Measurements from ENCODE around the gene CTPS1.

CTPS1 gene

GRCh38 chr1:40971966-40972365 lies 7.5 kb upstream of the CTPS1 start:
- no peak for DNase-seq

- DNase-seq, result no peak
These were observed 5.6 kb upstream of the CTPS1 start for GRCh38 chr1:40973912-40974311.

DNA sequence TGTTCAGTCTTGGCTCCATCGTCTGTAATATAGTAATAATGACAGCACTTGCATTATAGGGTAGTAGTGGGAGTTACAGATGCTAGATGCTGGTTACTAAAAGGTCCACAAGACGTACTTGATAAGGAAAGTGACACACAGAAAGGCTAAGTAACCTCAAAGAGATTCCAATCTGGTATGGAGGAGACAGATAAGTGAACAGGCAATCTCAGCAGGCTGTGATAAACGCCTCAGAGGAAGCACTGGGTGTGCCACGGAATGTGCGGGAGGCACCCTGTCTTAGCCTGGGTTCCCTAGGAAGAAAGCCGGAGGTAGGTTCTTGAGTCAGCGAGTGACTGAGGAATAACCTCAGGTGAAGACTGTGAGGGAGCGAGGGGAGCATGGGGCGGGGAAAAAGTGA lies 4.6 kb upstream of the CTPS1 start:
- no peak for DNase-seq

- no peak for DNase-seq
These were observed 2.4 kb upstream of the CTPS1 start for GRCh38 chr1:40976952-40977690.

- DNase-seq, result no peak
These were observed 1.8 kb upstream of the CTPS1 start for GRCh38 chr1:40977716-40978115.

DNA sequence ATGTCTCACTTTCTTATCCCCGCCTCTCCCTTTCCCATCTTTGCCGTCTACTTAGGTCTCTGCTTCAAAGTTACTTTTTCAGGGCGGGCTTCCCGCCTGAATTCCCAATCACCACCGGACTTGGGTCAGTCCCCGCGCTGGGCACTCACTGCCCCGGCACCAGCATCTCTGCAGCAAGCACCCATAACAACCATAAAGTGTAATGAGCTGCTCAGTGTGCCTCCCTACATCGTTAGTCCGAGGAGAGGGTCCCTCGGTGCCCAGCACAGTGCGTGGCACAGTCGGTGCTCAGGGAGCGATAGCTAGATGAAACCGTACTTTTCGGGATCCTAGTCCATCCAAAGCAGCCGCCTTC lies 633 bp upstream of the CTPS1 start:
- DNase-seq, result no peak

GRCh38 chr1:40980068-40980452 lies 564 bp downstream of the CTPS1 start:
- no peak for DNase-seq

GRCh38 chr1:40980453-40981121 lies 1.1 kb downstream of the CTPS1 start:
- DNase-seq, result no peak

DNA sequence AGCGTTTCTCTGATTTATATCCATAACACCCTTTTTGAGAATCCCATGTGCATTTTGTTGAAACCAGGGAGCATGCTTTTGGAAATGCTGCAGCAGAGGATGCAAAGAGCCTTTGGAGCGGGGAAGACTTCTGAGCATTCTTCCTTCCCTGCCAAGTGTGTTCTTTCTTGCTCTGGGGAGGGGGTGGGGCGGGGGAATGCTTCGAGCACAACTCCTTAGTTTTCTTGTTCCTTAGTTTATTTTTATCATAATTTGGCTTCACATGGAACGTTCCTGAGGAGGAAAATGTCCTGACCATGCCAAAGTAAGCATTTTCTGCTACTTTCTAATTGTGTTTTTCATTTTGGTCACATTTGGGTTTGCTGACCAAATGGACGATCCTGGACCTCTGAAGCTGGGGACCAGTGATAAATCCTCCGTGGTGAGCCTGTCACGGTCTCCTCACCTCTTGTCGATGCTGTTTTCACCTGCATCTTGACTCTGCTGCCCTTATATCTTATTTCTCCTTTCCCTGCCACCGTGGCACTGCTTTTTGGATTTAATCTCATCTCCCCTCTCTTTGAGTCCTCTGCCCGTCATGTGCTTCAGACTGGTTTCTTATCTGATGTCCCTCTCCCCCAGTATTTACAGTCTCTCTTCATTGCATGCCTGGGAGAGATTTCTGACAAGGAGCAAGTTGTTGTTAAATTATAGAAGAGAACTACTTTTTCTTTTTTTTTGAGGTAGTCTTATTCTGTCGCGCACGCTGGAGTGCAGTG lies 2.4 kb downstream of the CTPS1 start:
- DNase-seq, result peak; percentile 53

DNA sequence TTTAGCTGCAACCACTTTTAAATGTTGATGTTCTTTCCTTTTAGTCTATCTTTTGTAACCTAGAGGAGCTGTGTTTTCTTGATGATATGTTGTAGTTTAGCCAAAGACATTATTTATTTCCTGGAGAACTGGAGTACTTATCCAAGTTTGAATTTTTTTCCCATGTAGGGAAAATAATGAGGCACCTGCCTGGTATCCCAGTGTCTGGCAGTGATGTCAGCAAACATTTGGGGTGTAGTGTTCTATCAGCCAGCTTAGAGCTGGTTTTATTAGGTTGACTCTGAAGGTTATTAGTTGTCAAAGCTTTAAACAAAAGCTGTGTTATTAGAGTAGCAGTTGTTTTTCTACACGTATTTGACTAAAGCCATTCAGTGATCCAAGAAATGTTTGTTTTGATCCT lies 3.2 kb downstream of the CTPS1 start:
- no peak for DNase-seq

- no peak for DNase-seq
These were observed 3.8 kb downstream of the CTPS1 start for GRCh38 chr1:40983286-40983685.

- DNase-seq, result no peak
These were observed 4.6 kb downstream of the CTPS1 start for GRCh38 chr1:40984066-40984465.

GRCh38 chr1:40984531-40984930 lies 5.0 kb downstream of the CTPS1 start:
- no peak for DNase-seq

GRCh38 chr1:40985161-40985560 lies 5.7 kb downstream of the CTPS1 start:
- DNase-seq, result no peak

DNA sequence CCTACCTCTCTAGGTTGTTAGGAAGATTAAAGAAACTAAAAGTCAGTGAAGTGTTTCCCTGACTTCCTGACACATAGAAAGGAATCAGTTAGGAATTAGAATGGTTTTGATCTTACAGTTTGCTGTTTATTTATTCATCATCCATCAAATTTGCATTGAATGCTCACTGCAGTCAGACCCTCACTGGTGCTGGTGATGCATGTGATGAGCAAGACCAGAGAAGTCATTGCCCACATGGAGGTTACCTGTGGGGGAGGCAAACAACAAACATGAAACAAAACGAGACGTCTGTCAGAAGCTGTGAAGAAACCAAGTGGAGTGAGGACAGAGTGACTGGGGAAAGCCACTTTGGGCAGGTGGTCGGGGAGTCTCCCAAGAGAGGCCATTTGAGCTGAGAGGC lies 6.4 kb downstream of the CTPS1 start:
- no peak for DNase-seq

DNA sequence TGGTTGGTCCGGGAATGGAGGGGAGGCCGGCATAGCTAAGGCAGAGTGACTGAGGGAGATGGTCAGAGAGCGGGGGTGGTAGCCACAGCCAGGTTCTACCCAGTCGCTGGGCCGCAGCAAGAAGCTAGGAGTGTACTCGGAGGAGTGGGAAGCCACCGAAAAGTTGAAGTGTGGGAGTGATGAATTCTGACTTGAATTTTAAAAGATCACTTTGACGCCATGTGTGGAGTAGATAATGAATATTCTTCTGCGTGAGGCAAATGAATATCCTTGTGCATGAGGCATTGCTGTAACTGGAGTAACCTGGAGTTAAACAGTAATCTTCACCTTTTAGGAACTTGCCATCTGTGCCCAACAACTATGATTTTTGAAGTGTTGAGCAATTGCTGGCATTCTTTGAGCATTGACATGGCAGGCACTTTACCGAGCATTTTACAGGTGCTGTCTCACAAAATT lies 6.9 kb downstream of the CTPS1 start:
- DNase-seq, result no peak

DNA sequence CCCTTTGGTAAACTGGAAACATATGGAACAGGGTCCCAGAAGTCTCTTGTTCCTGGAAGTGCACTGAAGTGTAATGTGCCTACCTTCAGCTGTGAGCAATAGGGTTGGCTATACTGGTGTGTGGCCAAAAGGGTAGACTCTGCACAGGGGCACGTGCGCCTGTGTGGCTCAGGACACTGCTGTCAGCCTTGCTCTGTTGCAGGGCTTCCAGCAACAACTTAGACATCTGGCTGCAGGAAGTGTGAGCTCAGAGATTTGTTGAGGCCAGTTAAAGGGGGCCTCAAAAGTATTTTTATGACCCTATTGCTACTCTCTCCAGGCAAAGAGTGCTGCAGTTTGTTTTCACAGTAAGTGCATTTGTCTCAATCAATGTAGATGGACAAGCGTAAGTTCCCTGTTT lies 7.5 kb downstream of the CTPS1 start:
- peak; percentile 62 for DNase-seq

GRCh38 chr1:40987439-40988276 lies 8.2 kb downstream of the CTPS1 start:
- DNase-seq, result no peak

DNA sequence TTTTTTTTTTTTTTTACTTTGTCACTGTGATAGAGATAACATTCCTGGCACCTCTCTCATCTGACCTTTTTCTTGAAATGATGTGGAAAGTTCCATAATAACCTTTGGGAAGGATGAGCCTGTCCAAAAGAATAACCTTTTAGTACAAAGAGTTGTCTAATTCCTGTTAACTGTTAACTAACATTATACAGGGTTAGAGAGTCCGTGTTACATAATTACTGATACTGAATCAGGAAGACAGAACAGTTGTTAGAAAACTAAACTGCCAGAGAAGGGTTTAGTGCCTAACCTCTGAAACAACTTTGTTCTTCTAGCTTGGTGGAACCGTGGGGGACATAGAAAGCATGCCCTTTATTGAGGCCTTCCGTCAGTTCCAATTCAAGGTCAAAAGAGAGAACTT lies 8.8 kb downstream of the CTPS1 start:
- no peak for DNase-seq

GRCh38 chr1:40989066-40989465 lies 9.6 kb downstream of the CTPS1 start:
- DNase-seq, result no peak

- DNase-seq, result no peak
These were observed 17.6 kb downstream of the CTPS1 start for GRCh38 chr1:40997096-40997495.

- no peak for DNase-seq
These were observed 19.2 kb downstream of the CTPS1 start for GRCh38 chr1:40998668-40999067.

DNA sequence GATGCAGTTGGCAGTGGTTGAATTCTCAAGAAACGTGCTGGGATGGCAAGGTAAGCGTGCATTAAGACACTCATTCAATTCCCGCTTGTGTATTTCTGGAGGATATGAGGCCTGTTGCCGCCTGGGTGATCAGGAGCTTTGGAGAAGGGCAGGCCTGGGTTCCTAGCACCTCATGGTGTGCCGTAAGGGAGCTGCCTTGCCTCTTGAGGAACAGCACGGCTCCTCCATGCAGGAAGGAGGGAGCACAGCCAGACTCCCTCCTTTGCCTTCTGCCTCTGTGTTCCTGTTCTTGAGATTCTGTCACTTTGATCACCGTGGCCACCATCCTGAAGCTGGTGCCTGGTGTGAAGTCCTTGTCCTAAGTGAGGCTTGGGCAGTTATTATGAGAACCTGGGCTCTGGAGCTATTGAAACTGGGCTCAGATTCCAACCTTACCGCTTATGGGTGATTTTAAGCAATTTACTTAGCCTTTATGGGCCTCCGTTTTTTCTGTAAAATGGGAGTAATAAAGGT lies 23.7 kb downstream of the CTPS1 start:
- DNase-seq, result no peak
